SK-N-SH (cell line): ENCODE measurements around the gene DCP2. TPM values are rescaled to one million over a fixed set of nuclear protein-coding genes. Genes with fewer than 3 reads are reported as not detected.

Experiments used
- CTCF ChIA-PET: fragments of 300-600, 350-600 bp; formaldehyde crosslinking; extraction: SDS; loops from one replicate; lab custom pipeline; 2021; lab: Yijun Ruan, JAX
- POLR2A ChIA-PET: fragments of 350-600 bp; sonication (Branson Sonifier 250); formaldehyde crosslinking; extraction: SDS; loops from one replicate; lab custom pipeline; 2020; ENCODE audit warnings: antibody characterized with exemption, inconsistent platforms; lab: Yijun Ruan, JAX
- DNase-seq: peaks from one replicate; pipeline ENCODE4 v3.0.0; 2012
- H2AFZ ChIP-seq: fragments of 200-600 bp; sonication (generic); 2 replicates; pipeline ENCODE4 v1.8.1; 2016; ENCODE audit warnings: antibody characterized with exemption, mild to moderate bottlenecking, low read depth
- H3F3A ChIP-seq: fragments of 200-600 bp; sonication (generic); replicated peaks from 2 replicates; pipeline ENCODE3; 2016; ENCODE audit warnings: antibody characterized with exemption, mild to moderate bottlenecking; ENCODE audit not compliant: insufficient read depth
- H3K27ac ChIP-seq, 2 experiments: fragments of 200-500 bp in 1 of 2; fragments of 200-600 bp in 1 of 2; sonication (Bioruptor generic) in 1 of 2; sonication (generic), shearing (Covaris generic) in 1 of 2; 2 replicates each; pipeline versions ENCODE4 v1.5.1 to v1.6.1; 2014 to 2016; ENCODE audit warnings: low read depth in 2 of 2, inconsistent platforms in 1 of 2, low read length in 1 of 2, mild to moderate bottlenecking in 1 of 2, mixed read lengths in 1 of 2
- H3K27me3 ChIP-seq: fragments of 200-600 bp; sonication (generic), shearing (Covaris generic); 2 replicates; pipeline ENCODE4 v1.6.1; 2016; ENCODE audit warnings: mixed run types; ENCODE audit not compliant: insufficient read depth
- H3K36me3 ChIP-seq, 2 experiments: fragments of 200-500 bp in 1 of 2; fragments of 200-600 bp in 1 of 2; sonication (Bioruptor generic) in 1 of 2; sonication (generic) in 1 of 2; replicated peaks in 1 of 2; 2 replicates each; pipeline versions ENCODE3 to v1.5.1; 2014 to 2016; ENCODE audit warnings: low read length in 1 of 2, mild to moderate bottlenecking in 1 of 2; ENCODE audit not compliant: insufficient read depth in 2 of 2, control insufficient read depth in 1 of 2
- H3K4me1 ChIP-seq, 2 experiments: fragments of 200-500 bp in 1 of 2; fragments of 200-600 bp in 1 of 2; sonication (Bioruptor generic) in 1 of 2; sonication (generic), shearing (Covaris generic) in 1 of 2; 2 replicates each; pipeline versions ENCODE4 v1.5.1 to v1.6.1; 2014 to 2016; ENCODE audit warnings: low read depth in 1 of 2, low read length in 1 of 2, mixed run types in 1 of 2; ENCODE audit not compliant: insufficient read depth in 2 of 2, control insufficient read depth in 1 of 2
- H3K4me2 ChIP-seq: fragments of 200-600 bp; sonication (generic), shearing (Covaris generic); 2 replicates; pipeline ENCODE4 v1.6.1; 2017; ENCODE audit warnings: mixed run types
- H3K4me3 ChIP-seq, 2 experiments: fragments of 200-500 bp in 1 of 2; fragments of 200-600 bp in 1 of 2; sonication (Bioruptor generic) in 1 of 2; sonication (generic), shearing (Covaris generic) in 1 of 2; 2 replicates each; pipeline versions ENCODE4 v1.5.1 to v1.8.1; 2014 to 2016; ENCODE audit warnings: low read depth in 2 of 2, inconsistent platforms in 1 of 2, low read length in 1 of 2, mild to moderate bottlenecking in 1 of 2, mixed read lengths in 1 of 2, moderate library complexity in 1 of 2
- H3K79me2 ChIP-seq: fragments of 200-600 bp; sonication (generic); 2 replicates; pipeline ENCODE4 v1.8.1; 2017; ENCODE audit warnings: mild to moderate bottlenecking; ENCODE audit not compliant: insufficient read depth
- H3K9ac ChIP-seq: fragments of 200-600 bp; sonication (generic); 2 replicates; pipeline ENCODE4 v1.6.1; 2017; ENCODE audit warnings: mixed run types
- H3K9me2 ChIP-seq: fragments of 200-600 bp; sonication (generic); 2 replicates; pipeline ENCODE4 v1.6.1; 2017; ENCODE audit warnings: mixed run types
- H3K9me3 ChIP-seq: fragments of 200-600 bp; sonication (generic); 2 replicates; pipeline ENCODE4 v1.6.1; 2017; ENCODE audit warnings: mixed run types, mild to moderate bottlenecking, moderate library complexity
- H4K20me1 ChIP-seq: fragments of 200-600 bp; sonication (generic); 2 replicates; pipeline ENCODE4 v1.6.1; 2017; ENCODE audit warnings: mild to moderate bottlenecking, mixed run types; ENCODE audit not compliant: insufficient read depth
- FOSL2 ChIP-seq: IDR thresholded peaks from 2 replicates; pipeline ENCODE4 v1.4.0; 2012; ENCODE audit warnings: low read depth, mild to moderate bottlenecking, moderate library complexity, borderline replicate concordance
- GABPA ChIP-seq: IDR thresholded peaks from 2 replicates; pipeline ENCODE4 v1.4.0; 2012; ENCODE audit warnings: low read depth, mild to moderate bottlenecking
- JUND ChIP-seq: IDR thresholded peaks from 2 replicates; pipeline ENCODE4 v1.4.0; 2012
- NFIC ChIP-seq: IDR thresholded peaks from 2 replicates; pipeline ENCODE4 v1.4.0; 2012; ENCODE audit warnings: borderline replicate concordance
- POLR2AphosphoS5 ChIP-seq: IDR thresholded peaks from 2 replicates; pipeline ENCODE4 v1.6.1; 2012; ENCODE audit warnings: low read depth, low read length
- RAD21 ChIP-seq: IDR thresholded peaks from 2 replicates; pipeline ENCODE4 v1.6.1; 2012; ENCODE audit warnings: mild to moderate bottlenecking, low read length
- RFX5 ChIP-seq: IDR thresholded peaks from 2 replicates; pipeline ENCODE4 v1.6.1; 2012; ENCODE audit warnings: mild to moderate bottlenecking, improper control_type of control experiment, low read length
- RXRA ChIP-seq: IDR thresholded peaks from 2 replicates; pipeline ENCODE4 v1.4.0; 2012; ENCODE audit warnings: low read depth, mild to moderate bottlenecking, borderline replicate concordance
- TAF1 ChIP-seq: IDR thresholded peaks from 2 replicates; pipeline ENCODE4 v1.6.1; 2012; ENCODE audit warnings: low read depth, mild to moderate bottlenecking, low read length, moderate library complexity, borderline replicate concordance
- WGBS: methylation state at CpG from one replicate; pipeline ENCODE4 v1.1.6; 2017; ENCODE audit warnings: low lambda C conversion rate; 5-methylcytosine and 5-hydroxymethylcytosine counted together
- polyA plus RNA-seq, 3 experiments: library from polyadenylated mRNA; depleted of rRNA; stranded (reverse); fragments of >200 nt; gene quantifications; 2 replicates each; pipeline ENCODE4 v1.2.3, GENCODE V29; 2012
- TF ChIP-seq, protein P1 (sequence below): IDR thresholded peaks from 2 replicates; pipeline ENCODE4 v1.4.0; 2012; ENCODE audit warnings: low read depth
- TF ChIP-seq, protein P2 (sequence below): fragments of 150-350 bp; IDR thresholded peaks from 2 replicates; pipeline ENCODE4 v1.6.1; 2017; ENCODE audit warnings: antibody characterized with exemption, low read length, low read depth, borderline replicate concordance
- TF ChIP-seq, protein P3 (sequence below): fragments of 150-350 bp; IDR thresholded peaks from 2 replicates; pipeline ENCODE4 v1.6.1; 2016; ENCODE audit warnings: mild to moderate bottlenecking, low read depth, low read length
- TF ChIP-seq, protein P4 (sequence below): IDR thresholded peaks from 2 replicates; pipeline ENCODE4 v1.6.1; 2012; ENCODE audit warnings: mild to moderate bottlenecking, low read depth, low read length, moderate library complexity
- TF ChIP-seq, protein P5 (sequence below): IDR thresholded peaks from 2 replicates; pipeline ENCODE4 v1.4.0; 2012; ENCODE audit warnings: low read depth, borderline replicate concordance
- TF ChIP-seq, protein P6 (sequence below): IDR thresholded peaks from 2 replicates; pipeline ENCODE4; 2012

The DCP2 gene
- polyA plus RNA-seq, 1 of the 3 experiments (the other 2 are of a cell fraction), result 6.0 TPM

DNA sequence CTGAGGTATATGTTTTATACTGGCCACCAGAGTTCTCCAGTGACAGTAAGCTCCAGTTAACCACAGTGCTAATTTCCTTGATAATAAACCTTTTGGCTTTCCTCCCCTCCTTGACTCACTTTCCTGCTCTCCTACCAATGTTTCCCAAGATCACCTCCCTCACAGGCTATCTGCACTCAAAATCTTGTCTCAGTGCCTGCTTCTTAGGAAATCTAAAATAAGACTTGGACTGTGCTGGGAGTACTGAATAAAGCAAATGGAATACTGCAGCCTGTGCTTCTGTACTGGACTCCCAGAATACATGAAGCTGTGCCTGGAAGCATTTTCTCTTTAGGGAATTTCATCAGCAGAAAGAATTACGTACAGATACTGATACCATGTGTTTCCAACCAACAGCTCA is 1.7 kb upstream of the DCP2 start:
- peaks cover 17% of the 10 kb centered on the region for H4K20me1 ChIP-seq
- no peaks in the 10 kb centered on the region for H3K36me3 ChIP-seq
- peaks cover 33% of the 10 kb centered on the region for H3K79me2 ChIP-seq
- ChIA-PET CTCF (interaction anchor here (1.1 kb wide), 1 partner anchor 10 kb away, joined by 4 read pairs; no protein-coding TSS in a partner anchor), POLR2A (no interaction called here)
- no peaks in the 10 kb centered on the region for H3K9me2 ChIP-seq
- no peak overlapping the region for H2AFZ ChIP-seq
- peaks cover 17 to 18% of the 10 kb centered on the region in 2 experiments; a peak in 3 of 4 replicates for H3K4me1 ChIP-seq
- WGBS, result 91% methylated on average over 1 of the region's 1 CpG
- no peaks in the 10 kb centered on the region for H3K27me3 ChIP-seq
- no peaks in the 10 kb centered on the region for H3F3A ChIP-seq
- H3K9ac ChIP-seq, result no peak overlapping the region
- no peak overlapping the region for H3K4me2 ChIP-seq
- no peak overlapping the region for H3K4me3 ChIP-seq
- H3K9me3 ChIP-seq, result no peaks in the 10 kb centered on the region
- DNase-seq, result no peak
- no peak overlapping the region for H3K27ac ChIP-seq
- no peak for TF ChIP-seq GABPA
- TF ChIP-seq POLR2AphosphoS5, result no peak
- TF ChIP-seq RXRA, result no peak
- no peak for TF ChIP-seq RAD21
- no peak for TF ChIP-seq TAF1
- no peak for TF ChIP-seq RFX5
- no peak for TF ChIP-seq FOSL2
- TF ChIP-seq NFIC, result no peak
- TF ChIP-seq, protein P1, sequence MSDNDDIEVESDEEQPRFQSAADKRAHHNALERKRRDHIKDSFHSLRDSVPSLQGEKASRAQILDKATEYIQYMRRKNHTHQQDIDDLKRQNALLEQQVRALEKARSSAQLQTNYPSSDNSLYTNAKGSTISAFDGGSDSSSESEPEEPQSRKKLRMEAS, result no peak
- TF ChIP-seq, protein P2, sequence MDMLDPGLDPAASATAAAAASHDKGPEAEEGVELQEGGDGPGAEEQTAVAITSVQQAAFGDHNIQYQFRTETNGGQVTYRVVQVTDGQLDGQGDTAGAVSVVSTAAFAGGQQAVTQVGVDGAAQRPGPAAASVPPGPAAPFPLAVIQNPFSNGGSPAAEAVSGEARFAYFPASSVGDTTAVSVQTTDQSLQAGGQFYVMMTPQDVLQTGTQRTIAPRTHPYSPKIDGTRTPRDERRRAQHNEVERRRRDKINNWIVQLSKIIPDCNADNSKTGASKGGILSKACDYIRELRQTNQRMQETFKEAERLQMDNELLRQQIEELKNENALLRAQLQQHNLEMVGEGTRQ, result no peak
- TF ChIP-seq, protein P3, sequence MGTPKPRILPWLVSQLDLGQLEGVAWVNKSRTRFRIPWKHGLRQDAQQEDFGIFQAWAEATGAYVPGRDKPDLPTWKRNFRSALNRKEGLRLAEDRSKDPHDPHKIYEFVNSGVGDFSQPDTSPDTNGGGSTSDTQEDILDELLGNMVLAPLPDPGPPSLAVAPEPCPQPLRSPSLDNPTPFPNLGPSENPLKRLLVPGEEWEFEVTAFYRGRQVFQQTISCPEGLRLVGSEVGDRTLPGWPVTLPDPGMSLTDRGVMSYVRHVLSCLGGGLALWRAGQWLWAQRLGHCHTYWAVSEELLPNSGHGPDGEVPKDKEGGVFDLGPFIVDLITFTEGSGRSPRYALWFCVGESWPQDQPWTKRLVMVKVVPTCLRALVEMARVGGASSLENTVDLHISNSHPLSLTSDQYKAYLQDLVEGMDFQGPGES, result no peak
- TF ChIP-seq, protein P4, sequence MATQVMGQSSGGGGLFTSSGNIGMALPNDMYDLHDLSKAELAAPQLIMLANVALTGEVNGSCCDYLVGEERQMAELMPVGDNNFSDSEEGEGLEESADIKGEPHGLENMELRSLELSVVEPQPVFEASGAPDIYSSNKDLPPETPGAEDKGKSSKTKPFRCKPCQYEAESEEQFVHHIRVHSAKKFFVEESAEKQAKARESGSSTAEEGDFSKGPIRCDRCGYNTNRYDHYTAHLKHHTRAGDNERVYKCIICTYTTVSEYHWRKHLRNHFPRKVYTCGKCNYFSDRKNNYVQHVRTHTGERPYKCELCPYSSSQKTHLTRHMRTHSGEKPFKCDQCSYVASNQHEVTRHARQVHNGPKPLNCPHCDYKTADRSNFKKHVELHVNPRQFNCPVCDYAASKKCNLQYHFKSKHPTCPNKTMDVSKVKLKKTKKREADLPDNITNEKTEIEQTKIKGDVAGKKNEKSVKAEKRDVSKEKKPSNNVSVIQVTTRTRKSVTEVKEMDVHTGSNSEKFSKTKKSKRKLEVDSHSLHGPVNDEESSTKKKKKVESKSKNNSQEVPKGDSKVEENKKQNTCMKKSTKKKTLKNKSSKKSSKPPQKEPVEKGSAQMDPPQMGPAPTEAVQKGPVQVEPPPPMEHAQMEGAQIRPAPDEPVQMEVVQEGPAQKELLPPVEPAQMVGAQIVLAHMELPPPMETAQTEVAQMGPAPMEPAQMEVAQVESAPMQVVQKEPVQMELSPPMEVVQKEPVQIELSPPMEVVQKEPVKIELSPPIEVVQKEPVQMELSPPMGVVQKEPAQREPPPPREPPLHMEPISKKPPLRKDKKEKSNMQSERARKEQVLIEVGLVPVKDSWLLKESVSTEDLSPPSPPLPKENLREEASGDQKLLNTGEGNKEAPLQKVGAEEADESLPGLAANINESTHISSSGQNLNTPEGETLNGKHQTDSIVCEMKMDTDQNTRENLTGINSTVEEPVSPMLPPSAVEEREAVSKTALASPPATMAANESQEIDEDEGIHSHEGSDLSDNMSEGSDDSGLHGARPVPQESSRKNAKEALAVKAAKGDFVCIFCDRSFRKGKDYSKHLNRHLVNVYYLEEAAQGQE, result no peak
- TF ChIP-seq JUND, result no peak
- TF ChIP-seq, protein P5, sequence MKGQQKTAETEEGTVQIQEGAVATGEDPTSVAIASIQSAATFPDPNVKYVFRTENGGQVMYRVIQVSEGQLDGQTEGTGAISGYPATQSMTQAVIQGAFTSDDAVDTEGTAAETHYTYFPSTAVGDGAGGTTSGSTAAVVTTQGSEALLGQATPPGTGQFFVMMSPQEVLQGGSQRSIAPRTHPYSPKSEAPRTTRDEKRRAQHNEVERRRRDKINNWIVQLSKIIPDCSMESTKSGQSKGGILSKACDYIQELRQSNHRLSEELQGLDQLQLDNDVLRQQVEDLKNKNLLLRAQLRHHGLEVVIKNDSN, result no peak
- TF ChIP-seq, protein P6, sequence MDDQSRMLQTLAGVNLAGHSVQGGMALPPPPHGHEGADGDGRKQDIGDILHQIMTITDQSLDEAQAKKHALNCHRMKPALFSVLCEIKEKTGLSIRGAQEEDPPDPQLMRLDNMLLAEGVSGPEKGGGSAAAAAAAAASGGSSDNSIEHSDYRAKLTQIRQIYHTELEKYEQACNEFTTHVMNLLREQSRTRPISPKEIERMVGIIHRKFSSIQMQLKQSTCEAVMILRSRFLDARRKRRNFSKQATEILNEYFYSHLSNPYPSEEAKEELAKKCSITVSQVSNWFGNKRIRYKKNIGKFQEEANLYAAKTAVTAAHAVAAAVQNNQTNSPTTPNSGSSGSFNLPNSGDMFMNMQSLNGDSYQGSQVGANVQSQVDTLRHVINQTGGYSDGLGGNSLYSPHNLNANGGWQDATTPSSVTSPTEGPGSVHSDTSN, result no peak
- TF ChIP-seq, all 33 proteins: peak for 0
